Hepatocyte (in vitro differentiated cells): ENCODE data around the gene SERPINE3.

ENCODE experiments used
- CTCF ChIP-seq: fragments of 200-600 bp; sonication (generic); IDR thresholded peaks from 2 replicates; pipeline ENCODE4 v1.5.1; 2016; ENCODE audit warnings: antibody characterized with exemption, mild to moderate bottlenecking; ENCODE audit not compliant: poor library complexity
- EZH2 ChIP-seq: fragments of 200-600 bp; sonication (generic); IDR thresholded peaks from 2 replicates; pipeline ENCODE4 v1.6.1; 2016; ENCODE audit warnings: antibody characterized with exemption, mild to moderate bottlenecking, borderline replicate concordance
- EZH2phosphoT487 ChIP-seq: fragments of 200-600 bp; sonication (generic); IDR thresholded peaks from one replicate; pipeline ENCODE4 v1.6.1; 2018; ENCODE audit warnings: antibody characterized with exemption, mild to moderate bottlenecking, low read depth, moderate library complexity; ENCODE audit not compliant: unreplicated experiment, severe bottlenecking

GRCh38 chr13:51343475-51343874, 4.0 kb downstream of the SERPINE3 start:
- TF ChIP-seq EZH2phosphoT487: no peak
- no peak for TF ChIP-seq CTCF
- TF ChIP-seq EZH2: no peak
